ENCODE data around the gene MGAT5B.

Gene MGAT5B

GRCh38 chr17:76926237-76926866 lies 58.1 kb downstream of the MGAT5B start:
- H3K4me3 ChIP-seq (ENCODE audit: extremely low read depth, insufficient read depth, low read length, poor library complexity, severe bottlenecking), result no peak overlapping the region
- H3K9me3 ChIP-seq (ENCODE audit: control insufficient read depth, low read length), result no peaks in the 10 kb centered on the region
- H3K27ac ChIP-seq (ENCODE audit: low read depth, low read length, severe bottlenecking), result no peak overlapping the region
- no peaks in the 10 kb centered on the region for H3K36me3 ChIP-seq (ENCODE audit: control insufficient read depth, insufficient read depth, low read length)
- 81 to 86% methylated on average over 17 of the region's 17 CpGs for WGBS, 2 experiments (ENCODE audit: insufficient coverage in 2 of 2)
- no peaks in the 10 kb centered on the region for H3K4me1 ChIP-seq (ENCODE audit: control insufficient read depth, insufficient read depth, low read length, poor library complexity, severe bottlenecking)

GRCh38 chr17:76927577-76927976 lies 59.4 kb downstream of the MGAT5B start:
- WGBS, 2 experiments (ENCODE audit: insufficient coverage in 2 of 2), result 89 to 97% methylated on average over 7 to 12 of the region's 12 CpGs
- Histone ChIP-seq H3K36me3 (ENCODE audit: control insufficient read depth, insufficient read depth, low read length) (no peaks in the 10 kb centered on the region), H3K4me3 (ENCODE audit: extremely low read depth, insufficient read depth, low read length, poor library complexity, severe bottlenecking) (no peak overlapping the region), H3K4me1 (ENCODE audit: control insufficient read depth, insufficient read depth, low read length, poor library complexity, severe bottlenecking) (peaks cover 4% of the 10 kb centered on the region), H3K27ac (ENCODE audit: low read depth, low read length, severe bottlenecking) (no peak overlapping the region), H3K9me3 (ENCODE audit: control insufficient read depth, low read length) (no peaks in the 10 kb centered on the region)

DNA sequence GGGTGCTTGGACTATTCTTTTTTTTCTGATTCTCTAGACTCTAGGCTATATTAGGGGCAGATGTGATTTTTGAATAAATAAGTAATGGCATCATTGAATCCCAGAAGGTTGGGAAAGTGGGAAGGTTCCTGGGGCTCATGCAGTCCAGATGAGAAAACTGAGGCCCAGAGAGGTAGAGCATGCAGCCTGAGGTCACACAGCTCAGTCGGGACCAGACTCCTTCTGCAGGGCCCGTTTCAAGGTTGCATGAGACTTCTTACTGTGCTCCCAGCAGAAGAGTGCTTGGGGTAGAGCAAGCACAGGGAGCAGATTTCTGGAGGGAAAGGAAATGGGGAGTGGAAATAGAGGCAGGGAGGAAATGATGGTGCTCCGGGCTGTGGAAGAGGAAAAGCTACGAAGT lies 59.8 kb downstream of the MGAT5B start:
- 91 to 100% methylated on average over 4 of the region's 4 CpGs for WGBS, 2 experiments (ENCODE audit: insufficient coverage in 2 of 2)
- Histone ChIP-seq H3K36me3 (ENCODE audit: control insufficient read depth, insufficient read depth, low read length) (no peaks in the 10 kb centered on the region), H3K27ac (ENCODE audit: low read depth, low read length, severe bottlenecking) (no peak overlapping the region), H3K4me1 (ENCODE audit: control insufficient read depth, insufficient read depth, low read length, poor library complexity, severe bottlenecking) (peaks cover 4% of the 10 kb centered on the region), H3K9me3 (ENCODE audit: control insufficient read depth, low read length) (no peaks in the 10 kb centered on the region), H3K4me3 (ENCODE audit: extremely low read depth, insufficient read depth, low read length, poor library complexity, severe bottlenecking) (no peak overlapping the region)

- 90 to 100% methylated on average over 2 of the region's 3 CpGs for WGBS, 2 experiments (ENCODE audit: insufficient coverage in 2 of 2)
- Histone ChIP-seq H3K36me3 (ENCODE audit: control insufficient read depth, insufficient read depth, low read length) (no peaks in the 10 kb centered on the region), H3K9me3 (ENCODE audit: control insufficient read depth, low read length) (no peaks in the 10 kb centered on the region), H3K4me1 (ENCODE audit: control insufficient read depth, insufficient read depth, low read length, poor library complexity, severe bottlenecking) (peaks cover 4% of the 10 kb centered on the region), H3K27ac (ENCODE audit: low read depth, low read length, severe bottlenecking) (no peak overlapping the region), H3K4me3 (ENCODE audit: extremely low read depth, insufficient read depth, low read length, poor library complexity, severe bottlenecking) (no peak overlapping the region)
Measured at GRCh38 chr17:76929148-76929547, 60.9 kb downstream of the MGAT5B start.

- 88 to 100% methylated on average over 1 of the region's 2 CpGs for WGBS, 2 experiments (ENCODE audit: insufficient coverage in 2 of 2)
- no peaks in the 10 kb centered on the region for H3K36me3 ChIP-seq (ENCODE audit: control insufficient read depth, insufficient read depth, low read length)
- H3K4me3 ChIP-seq (ENCODE audit: extremely low read depth, insufficient read depth, low read length, poor library complexity, severe bottlenecking), result no peak overlapping the region
Measured at GRCh38 chr17:76929601-76930000, 61.4 kb downstream of the MGAT5B start.

GRCh38 chr17:76930107-76930506 lies 61.9 kb downstream of the MGAT5B start:
- peaks cover 12% of the 10 kb centered on the region for H3K4me1 ChIP-seq (ENCODE audit: control insufficient read depth, insufficient read depth, low read length, poor library complexity, severe bottlenecking)
- WGBS, 2 experiments (ENCODE audit: insufficient coverage in 2 of 2), result 87 to 94% methylated on average over 2 to 3 of the region's 6 CpGs
- H3K9me3 ChIP-seq (ENCODE audit: control insufficient read depth, low read length), result no peaks in the 10 kb centered on the region
- H3K27ac ChIP-seq (ENCODE audit: low read depth, low read length, severe bottlenecking), result no peak overlapping the region
- H3K4me3 ChIP-seq (ENCODE audit: extremely low read depth, insufficient read depth, low read length, poor library complexity, severe bottlenecking), result no peak overlapping the region
- no peaks in the 10 kb centered on the region for H3K36me3 ChIP-seq (ENCODE audit: control insufficient read depth, insufficient read depth, low read length)

More at GRCh38 chr17:76929601-76930000, 61.4 kb downstream of the MGAT5B start:
- Histone ChIP-seq H3K9me3 (ENCODE audit: control insufficient read depth, low read length) (no peaks in the 10 kb centered on the region), H3K4me1 (ENCODE audit: control insufficient read depth, insufficient read depth, low read length, poor library complexity, severe bottlenecking) (peaks cover 7% of the 10 kb centered on the region), H3K27ac (ENCODE audit: low read depth, low read length, severe bottlenecking) (no peak overlapping the region)

- no peak overlapping the region for H3K4me3 ChIP-seq (ENCODE audit: extremely low read depth, insufficient read depth, low read length, poor library complexity, severe bottlenecking)
- WGBS, 2 experiments (ENCODE audit: insufficient coverage in 2 of 2), result 85 to 88% methylated on average over 26 to 33 of the region's 36 CpGs
- peaks cover 14% of the 10 kb centered on the region for H3K4me1 ChIP-seq (ENCODE audit: control insufficient read depth, insufficient read depth, low read length, poor library complexity, severe bottlenecking)
- no peaks in the 10 kb centered on the region for H3K9me3 ChIP-seq (ENCODE audit: control insufficient read depth, low read length)
- no peaks in the 10 kb centered on the region for H3K36me3 ChIP-seq (ENCODE audit: control insufficient read depth, insufficient read depth, low read length)
- no peak overlapping the region for H3K27ac ChIP-seq (ENCODE audit: low read depth, low read length, severe bottlenecking)
Measured at GRCh38 chr17:76932402-76933333, 64.5 kb downstream of the MGAT5B start.

DNA sequence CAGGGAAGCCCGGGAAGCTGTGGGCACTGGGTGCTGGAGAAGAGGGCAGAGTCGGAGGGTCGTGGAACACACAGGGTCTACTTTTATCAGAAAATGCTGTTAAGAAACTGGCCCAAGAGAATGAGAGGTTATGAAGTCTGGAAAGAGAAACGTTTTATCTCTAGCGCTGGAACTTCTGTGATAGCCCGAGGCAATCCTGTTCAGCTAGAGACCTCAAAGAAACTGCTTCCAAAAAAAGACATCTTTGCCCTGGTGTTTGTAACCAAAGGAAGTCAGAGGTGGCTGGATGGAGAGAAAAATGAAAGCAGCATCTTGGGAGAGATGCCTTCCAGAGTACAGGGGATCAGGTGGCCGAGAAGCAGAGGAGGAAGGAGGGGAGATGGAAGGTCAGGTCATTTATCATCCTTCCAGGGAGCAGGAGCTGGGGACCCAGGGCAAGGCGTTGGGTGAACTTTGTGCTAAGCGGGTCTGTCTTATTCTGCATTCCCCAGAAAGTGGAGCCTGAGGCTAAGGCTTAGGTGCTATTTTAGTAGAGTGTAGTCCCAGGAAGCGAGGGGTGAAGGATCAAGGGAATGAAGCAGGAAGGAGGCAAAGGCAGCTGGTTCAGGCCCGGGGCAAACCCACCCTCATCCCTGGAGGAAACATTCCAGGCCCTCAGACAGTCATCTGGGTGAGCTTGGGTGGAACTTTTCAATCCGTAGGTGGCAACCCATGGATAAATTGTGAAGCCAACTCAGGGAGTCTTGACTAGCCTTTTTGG lies 66.5 kb downstream of the MGAT5B start:
- no peak overlapping the region for H3K4me3 ChIP-seq (ENCODE audit: extremely low read depth, insufficient read depth, low read length, poor library complexity, severe bottlenecking)
- H3K4me1 ChIP-seq (ENCODE audit: control insufficient read depth, insufficient read depth, low read length, poor library complexity, severe bottlenecking), result peaks cover 16% of the 10 kb centered on the region
- no peaks in the 10 kb centered on the region for H3K9me3 ChIP-seq (ENCODE audit: control insufficient read depth, low read length)
- H3K27ac ChIP-seq (ENCODE audit: low read depth, low read length, severe bottlenecking), result no peak overlapping the region
- peaks cover 5% of the 10 kb centered on the region for H3K36me3 ChIP-seq (ENCODE audit: control insufficient read depth, insufficient read depth, low read length)
- 92 to 94% methylated on average over 8 to 9 of the region's 12 CpGs for WGBS, 2 experiments (ENCODE audit: insufficient coverage in 2 of 2)

DNA sequence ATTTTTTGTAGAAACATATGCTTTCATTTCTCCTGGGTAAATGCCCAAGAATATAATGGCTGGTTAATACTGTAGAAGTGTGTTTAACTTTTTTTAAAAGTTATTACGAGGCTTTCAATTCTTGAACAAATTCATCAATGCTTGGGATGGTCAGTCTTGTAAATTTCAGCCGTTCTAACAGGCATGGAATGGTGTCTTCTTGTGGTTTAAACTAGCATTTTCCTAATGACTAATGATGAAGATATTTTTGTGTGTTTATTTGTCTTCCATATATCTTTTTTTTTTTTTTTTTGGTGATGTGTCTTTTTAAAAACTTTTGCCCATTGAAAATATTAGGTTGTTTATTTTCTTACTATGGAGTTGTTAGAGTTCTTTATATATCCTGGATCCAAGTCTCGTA lies 67.1 kb downstream of the MGAT5B start:
- Histone ChIP-seq H3K27ac (ENCODE audit: low read depth, low read length, severe bottlenecking) (no peak overlapping the region), H3K36me3 (ENCODE audit: control insufficient read depth, insufficient read depth, low read length) (peaks cover 5% of the 10 kb centered on the region), H3K4me3 (ENCODE audit: extremely low read depth, insufficient read depth, low read length, poor library complexity, severe bottlenecking) (no peak overlapping the region), H3K9me3 (ENCODE audit: control insufficient read depth, low read length) (no peaks in the 10 kb centered on the region), H3K4me1 (ENCODE audit: control insufficient read depth, insufficient read depth, low read length, poor library complexity, severe bottlenecking) (peaks cover 16% of the 10 kb centered on the region)
- 100% methylated on average over 1 of the region's 3 CpGs; no CpG with 5 or more reads in 1 of the 2 experiments for WGBS, 2 experiments (ENCODE audit: insufficient coverage in 2 of 2)

DNA sequence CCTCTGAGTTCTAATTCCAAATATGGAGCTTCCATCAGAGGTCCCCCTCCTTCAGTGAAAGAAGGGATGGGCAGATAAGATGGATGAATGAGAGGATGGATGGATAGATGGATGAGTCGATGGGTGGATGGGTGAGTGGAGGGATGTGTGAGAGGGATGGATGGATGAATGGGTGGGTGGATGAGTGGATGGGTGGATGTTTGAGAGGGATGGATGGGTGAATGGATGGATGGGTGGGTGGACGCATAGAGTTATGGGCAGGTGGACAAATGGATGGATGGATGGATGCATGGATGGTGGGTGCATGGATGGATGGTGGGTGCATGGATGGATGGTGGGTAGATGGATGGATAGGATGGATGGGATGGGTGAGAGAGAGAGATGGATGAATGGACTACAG lies 69.0 kb downstream of the MGAT5B start:
- H3K9me3 ChIP-seq (ENCODE audit: control insufficient read depth, low read length), result no peaks in the 10 kb centered on the region
- WGBS, 2 experiments (ENCODE audit: insufficient coverage in 2 of 2), result 92 to 100% methylated on average over 1 to 2 of the region's 2 CpGs
- H3K4me3 ChIP-seq (ENCODE audit: extremely low read depth, insufficient read depth, low read length, poor library complexity, severe bottlenecking), result no peak overlapping the region
- peaks cover 16% of the 10 kb centered on the region for H3K4me1 ChIP-seq (ENCODE audit: control insufficient read depth, insufficient read depth, low read length, poor library complexity, severe bottlenecking)
- H3K27ac ChIP-seq (ENCODE audit: low read depth, low read length, severe bottlenecking), result no peak overlapping the region
- H3K36me3 ChIP-seq (ENCODE audit: control insufficient read depth, insufficient read depth, low read length), result peaks cover 5% of the 10 kb centered on the region
